Kidney (tissue), 14 donors: ENCODE results near the gene SIMC1. TPM values are rescaled to one million over a fixed set of nuclear protein-coding genes. Genes with fewer than 3 reads are reported as not detected.

Source experiments
- DNase-seq, 5 donors: peaks; one replicate each; pipeline ENCODE4 v3.0.0-alpha.2; 2013 to 2020
- FAIRE-seq: peaks from 2 replicates; lab custom pipeline; 2012; peaks lifted over from hg19 to GRCh38; lab: Jason Lieb, UNC
- H3K27ac ChIP-seq, 2 donors: one replicate each; pipeline ENCODE4 v1.7.0; 2013; ENCODE audit warnings: low read depth in 2 of 2, low read length in 2 of 2, inconsistent platforms in 1 of 2
- H3K27me3 ChIP-seq: one replicate; pipeline ENCODE4 v1.7.1; 2013; ENCODE audit warnings: low read length, inconsistent platforms; ENCODE audit not compliant: control insufficient read depth, insufficient read depth
- H3K36me3 ChIP-seq, 3 donors: one replicate each; pipeline versions ENCODE4 v1.7.0 to v1.7.1; 2013; ENCODE audit warnings: low read length in 3 of 3, control low read depth in 1 of 3, inconsistent platforms in 1 of 3; ENCODE audit not compliant: insufficient read depth in 3 of 3, control insufficient read depth in 2 of 3
- H3K4me1 ChIP-seq, 3 donors: one replicate each; pipeline versions ENCODE4 v1.7.0 to v1.7.1; 2013; ENCODE audit warnings: low read length in 3 of 3, inconsistent platforms in 1 of 3, low read depth in 1 of 3; ENCODE audit not compliant: control insufficient read depth in 2 of 3, insufficient read depth in 2 of 3
- H3K4me3 ChIP-seq, 3 donors: one replicate each; pipeline versions ENCODE4 v1.7.0 to v1.8.1; 2013; ENCODE audit warnings: low read length in 3 of 3, control low read depth in 1 of 3, inconsistent platforms in 1 of 3
- H3K9ac ChIP-seq, 3 donors: one replicate each; pipeline versions ENCODE4 v1.7.0 to v1.7.1; 2013; ENCODE audit warnings: low read length in 3 of 3, control low read depth in 1 of 3, inconsistent platforms in 1 of 3
- H3K9me3 ChIP-seq, 3 donors: one replicate each; pipeline versions ENCODE4 v1.7.0 to v1.7.1; 2013; ENCODE audit warnings: low read length in 3 of 3, control low read depth in 1 of 3, inconsistent platforms in 1 of 3; ENCODE audit not compliant: control insufficient read depth in 2 of 3, insufficient read depth in 1 of 3
- intact Hi-C: fragments of 100-400 bp; cut with DNase I; formaldehyde crosslinking; loops from one replicate; pipeline ENCODE4 v1.11.1; 2022
- polyA plus RNA-seq: library from polyadenylated mRNA; stranded (reverse); fragments of 350-450 nt; fragmentation: Illumina TruSeq; extraction: RNeasy Lipid Tissue Mini Kit (QIAGEN cat#74804); gene quantifications from one replicate; pipeline ENCODE4 v1.2.3, GENCODE V29; 2014; ENCODE audit warnings: low read depth, low replicate concordance; ENCODE audit not compliant: insufficient read depth
- total RNA-seq: library from RNA; stranded (reverse); fragmentation: NEBNext Ultra II Directional; extraction: Animal tissue kit (Norgen Biotek cat#: 25700); gene quantifications from one replicate; pipeline ENCODE4 v1.2.1, GENCODE V29; 2021
- TF ChIP-seq, protein P1 (sequence below): IDR thresholded peaks from 3 replicates; pipeline ENCODE4 v1.5.1; 2012; ENCODE audit warnings: mild to moderate bottlenecking, moderate library complexity, borderline replicate concordance; ENCODE audit not compliant: insufficient read depth; ENCODE audit errors: extremely low read depth
- donor health status: control.
- donor health status: control.
- donor health status: control.
- donor health status: control.
- donor health status: control.
- donor health status: DM: yes; HTN: yes; CAD: no.
- donor health status: Normal renal cell carcinoma (clear cell type).

SIMC1 gene
- total and polyA plus RNA-seq, 2 donors from 2014 or later, result 4.1 to 10.0 TPM

DNA sequence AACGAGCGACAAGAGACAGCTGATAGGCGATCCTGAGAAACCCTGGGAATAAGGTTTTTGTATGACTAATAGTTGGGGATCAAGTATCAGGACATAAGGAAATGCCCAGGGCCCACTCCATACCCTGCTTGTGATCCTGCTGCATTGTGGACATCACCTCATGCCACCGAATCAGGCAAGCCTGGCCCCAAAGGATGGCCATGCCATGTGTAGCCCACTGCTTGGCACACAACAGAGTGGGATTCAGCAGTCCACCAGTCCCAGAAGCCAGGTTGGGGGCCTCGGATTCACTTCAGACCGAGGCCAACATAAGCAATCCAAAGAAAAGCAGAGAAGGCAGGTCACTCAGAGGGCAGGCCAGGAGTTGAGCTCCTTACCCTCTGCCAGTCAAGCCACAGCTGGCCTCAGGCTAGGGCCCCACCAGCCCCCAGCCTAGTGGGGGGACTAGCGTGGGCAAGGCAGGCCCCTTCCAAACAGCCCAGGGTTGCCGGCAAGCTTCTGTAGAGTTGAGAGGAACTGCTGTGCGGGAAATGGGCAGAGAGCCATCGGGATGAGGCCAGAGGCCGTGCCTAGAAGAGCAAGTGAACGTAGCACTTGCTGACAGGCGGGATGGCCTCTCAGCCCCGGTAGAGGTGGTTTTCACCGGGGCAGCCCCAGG is 145.2 kb downstream of the SIMC1 start:
- no peak overlapping the region for H3K4me3 ChIP-seq
- H3K9me3 ChIP-seq, result no peaks in the 10 kb centered on the region
- H3K27ac ChIP-seq, result no peak overlapping the region
- intact Hi-C loops, result no loop called here
- no peak for DNase-seq
- H3K27me3 ChIP-seq, result no peaks in the 10 kb centered on the region
- H3K9ac ChIP-seq, result no peak overlapping the region
- peaks cover 0 to 15% (median 15%) of the 10 kb centered on the region in 3 donors for H3K36me3 ChIP-seq
- TF ChIP-seq, protein P1, sequence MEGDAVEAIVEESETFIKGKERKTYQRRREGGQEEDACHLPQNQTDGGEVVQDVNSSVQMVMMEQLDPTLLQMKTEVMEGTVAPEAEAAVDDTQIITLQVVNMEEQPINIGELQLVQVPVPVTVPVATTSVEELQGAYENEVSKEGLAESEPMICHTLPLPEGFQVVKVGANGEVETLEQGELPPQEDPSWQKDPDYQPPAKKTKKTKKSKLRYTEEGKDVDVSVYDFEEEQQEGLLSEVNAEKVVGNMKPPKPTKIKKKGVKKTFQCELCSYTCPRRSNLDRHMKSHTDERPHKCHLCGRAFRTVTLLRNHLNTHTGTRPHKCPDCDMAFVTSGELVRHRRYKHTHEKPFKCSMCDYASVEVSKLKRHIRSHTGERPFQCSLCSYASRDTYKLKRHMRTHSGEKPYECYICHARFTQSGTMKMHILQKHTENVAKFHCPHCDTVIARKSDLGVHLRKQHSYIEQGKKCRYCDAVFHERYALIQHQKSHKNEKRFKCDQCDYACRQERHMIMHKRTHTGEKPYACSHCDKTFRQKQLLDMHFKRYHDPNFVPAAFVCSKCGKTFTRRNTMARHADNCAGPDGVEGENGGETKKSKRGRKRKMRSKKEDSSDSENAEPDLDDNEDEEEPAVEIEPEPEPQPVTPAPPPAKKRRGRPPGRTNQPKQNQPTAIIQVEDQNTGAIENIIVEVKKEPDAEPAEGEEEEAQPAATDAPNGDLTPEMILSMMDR, result no peak
- no peak for FAIRE-seq
- H3K4me1 ChIP-seq, result peaks cover 0 to 8% (median 6%) of the 10 kb centered on the region in 3 donors

GRCh38 chr5:176383961-176384360 is 145.7 kb downstream of the SIMC1 start:
- TF ChIP-seq, protein P1, result no peak
- intact Hi-C loops, result no loop called here

GRCh38 chr5:176384366-176384930 is 146.2 kb downstream of the SIMC1 start:
- FAIRE-seq (no peak), DNase-seq (no peak)
- peaks cover 0 to 15% (median 15%) of the 10 kb centered on the region in 3 donors for H3K36me3 ChIP-seq

More at GRCh38 chr5:176383961-176384360, 145.7 kb downstream of the SIMC1 start:
- no peak for FAIRE-seq
- Histone ChIP-seq H3K9me3 (no peaks in the 10 kb centered on the region), H3K4me1 (peaks cover 0 to 8% (median 6%) of the 10 kb centered on the region in 3 donors), H3K36me3 (peaks cover 0 to 15% (median 15%) of the 10 kb centered on the region in 3 donors), H3K27ac (no peak overlapping the region), H3K27me3 (no peaks in the 10 kb centered on the region), H3K9ac (no peak overlapping the region), H3K4me3 (no peak overlapping the region)
- no peak for DNase-seq

More at GRCh38 chr5:176384366-176384930, 146.2 kb downstream of the SIMC1 start:
- no peaks in the 10 kb centered on the region for H3K27me3 ChIP-seq
- no peak overlapping the region for H3K27ac ChIP-seq
- TF ChIP-seq, protein P1, result no peak
- H3K9me3 ChIP-seq, result no peaks in the 10 kb centered on the region
- intact Hi-C loops, result no loop called here
- H3K4me3 ChIP-seq, result no peak overlapping the region
- no peak overlapping the region for H3K9ac ChIP-seq
- H3K4me1 ChIP-seq, result peaks cover 0 to 8% (median 6%) of the 10 kb centered on the region in 3 donors
